Motor neuron (in vitro differentiated cells): ENCODE measurements around the gene STK17A. TPM values are rescaled to one million over a fixed set of nuclear protein-coding genes. Genes with fewer than 3 reads are reported as not detected.
A peak's percentile ranks its signal among the peaks of the same experiment; 100 is the strongest.
"Not testable (repeated sequence)": the region's sequence is repeated elsewhere in the genome, so short reads cannot be mapped to it uniquely, and the experiment has no call there.

Source experiments
- ATAC-seq, 8 experiments: fragments of 200-7000 bp; cut with Tn5 transposase; replicated peaks in 6 of 8; 2 replicates each; pipeline ENCODE4 v1.8.0; 2021; ENCODE audit warnings: mild to moderate bottlenecking in 8 of 8, moderate library complexity in 8 of 8
- H3K27ac ChIP-seq, 2 donors: fragments of 250-450 bp; sonication (Bioruptor Pico); 2 replicates each; pipeline ENCODE4 v1.9.0; 2021; ENCODE audit warnings: antibody characterized with exemption in 2 of 2, mild to moderate bottlenecking in 2 of 2, moderate library complexity in 1 of 2
- H3K4me1 ChIP-seq, 2 donors: fragments of 250-450 bp; sonication (Bioruptor Pico); replicated peaks in 1 of 2; 2 replicates each; pipeline ENCODE4 v1.6.1; 2021; ENCODE audit warnings: antibody characterized with exemption in 2 of 2, mild to moderate bottlenecking in 2 of 2, moderate library complexity in 1 of 2
- H3K4me3 ChIP-seq, 5 donors: fragments of 250-450 bp; sonication (Bioruptor Pico); 2 replicates each; pipeline ENCODE4 v1.9.0; 2021; ENCODE audit warnings: antibody characterized with exemption in 5 of 5, mild to moderate bottlenecking in 5 of 5, moderate library complexity in 4 of 5
- WGBS, 10 experiments: fragments of 450-650 bp; shearing (Covaris generic); methylation state at CpG; one replicate each; pipeline ENCODE4 v1.0.0; 2022; 5-methylcytosine and 5-hydroxymethylcytosine counted together
- in situ Hi-C, 9 experiments: fragments of 400-800 bp; cut with MboI; loops; one replicate each; pipeline ENCODE4 v1.15.0; 2021; ENCODE audit warnings: low sequenced_read_pairs in 9 of 9, low pct_unique_long_range_greater_than_20kb in 2 of 9; ENCODE audit not compliant: unreplicated experiment in 9 of 9
- total RNA-seq, 8 experiments: library from RNA; unstranded; fragments of 300-600 nt; gene quantifications; 2 replicates each; pipeline versions ENCODE4 v1.2.3 to v1.2.4, GENCODE V29; 2022

Gene STK17A
- total RNA-seq, 8 experiments from 2014 or later = 3.9 to 18.4 (median 13.4) TPM

GRCh38 chr7:43664681-43665080 is 81.8 kb downstream of the STK17A start:
- no peaks in the 10 kb centered on the region for H3K4me1 ChIP-seq
- WGBS, 10 experiments = 0 to 100% (median 0%) methylated on average over 1 of the region's 1 CpG; no CpG with 5 or more reads in 2 of the 10 experiments
- no peak overlapping the region for H3K4me3 ChIP-seq
- no peak for ATAC-seq
- no peak overlapping the region for H3K27ac ChIP-seq
- in situ Hi-C loops = no loop called here

- H3K4me1 ChIP-seq = no peaks in the 10 kb centered on the region
- no peak overlapping the region for H3K4me3 ChIP-seq
- no peak for ATAC-seq
- in situ Hi-C loops = no loop called here
- no peak overlapping the region for H3K27ac ChIP-seq
These were observed 84.0 kb downstream of the STK17A start for GRCh38 chr7:43666938-43667337.

GRCh38 chr7:43668035-43668434 is 85.1 kb downstream of the STK17A start:
- in situ Hi-C loops = no loop called here
- Histone ChIP-seq H3K4me3 (no peak overlapping the region), H3K4me1 (no peaks in the 10 kb centered on the region), H3K27ac (no peak overlapping the region)
- ATAC-seq = no peak
- 80 to 100% (median 100%) methylated on average over 1 of the region's 1 CpG; no CpG with 5 or more reads in 3 of the 10 experiments for WGBS, 10 experiments

- no peak overlapping the region for H3K27ac ChIP-seq
- WGBS, 10 experiments = 49 to 94% (median 77%) methylated on average over 2 to 12 of the region's 15 CpGs; no CpG with 5 or more reads in 1 of the 10 experiments
- H3K4me3 ChIP-seq = no peak overlapping the region
- in situ Hi-C loops = no loop called here
- ATAC-seq = peak in 5 of 8 experiments; percentile 60 to 90 (median 67)
- no peaks in the 10 kb centered on the region for H3K4me1 ChIP-seq
These were observed 86.6 kb downstream of the STK17A start for GRCh38 chr7:43669286-43670081.

- Histone ChIP-seq H3K4me3 (no peak overlapping the region), H3K4me1 (no peaks in the 10 kb centered on the region), H3K27ac (no peak overlapping the region)
- no peak for ATAC-seq
- 40 to 100% (median 93%) methylated on average over 1 to 4 of the region's 4 CpGs for WGBS, 10 experiments
- in situ Hi-C loops = no loop called here
These were observed 88.6 kb downstream of the STK17A start for GRCh38 chr7:43671521-43671920.

- 50 to 100% (median 81%) methylated on average over 2 to 5 of the region's 5 CpGs for WGBS, 10 experiments
- H3K4me1 ChIP-seq, H3K4me3 ChIP-seq, H3K27ac ChIP-seq, in situ Hi-C loops, ATAC-seq: not testable (repeated sequence)
These were observed 90.5 kb downstream of the STK17A start for GRCh38 chr7:43673243-43673976.

GRCh38 chr7:43674559-43675436 is 91.9 kb downstream of the STK17A start:
- in situ Hi-C loops = no loop called here
- peak in 3 of 8 experiments; percentile 32 to 99 (median 98) for ATAC-seq
- Histone ChIP-seq H3K4me3 (no peak overlapping the region), H3K4me1 (no peaks in the 10 kb centered on the region), H3K27ac (no peak overlapping the region)
- 0 to 100% (median 66%) methylated on average over 1 to 3 of the region's 4 CpGs for WGBS, 10 experiments

Other genes with a start within 250 kb of the STK17A start
- gene COA1, start 146.4 kb downstream of the STK17A start, total RNA-seq = 10 to 100 TPM; 46.0 to 93.2 (median 76.1) TPM
- 10 to 100 TPM in 6 of 8 experiments, 1 to 10 TPM in 2; 2.3 to 45.0 (median 17.1) TPM for gene BLVRA, start 175.6 kb downstream of the STK17A start, total RNA-seq